NCI-H345 (cell line): Measurements from ENCODE around the gene ELF4.
A peak's percentile ranks its signal among the peaks of the same experiment; 100 is the strongest.

Source experiments
- DNase-seq: peaks from one replicate; lab custom pipeline; 2025; lab: John Stamatoyannopoulos, UW

ELF4 gene

DNA sequence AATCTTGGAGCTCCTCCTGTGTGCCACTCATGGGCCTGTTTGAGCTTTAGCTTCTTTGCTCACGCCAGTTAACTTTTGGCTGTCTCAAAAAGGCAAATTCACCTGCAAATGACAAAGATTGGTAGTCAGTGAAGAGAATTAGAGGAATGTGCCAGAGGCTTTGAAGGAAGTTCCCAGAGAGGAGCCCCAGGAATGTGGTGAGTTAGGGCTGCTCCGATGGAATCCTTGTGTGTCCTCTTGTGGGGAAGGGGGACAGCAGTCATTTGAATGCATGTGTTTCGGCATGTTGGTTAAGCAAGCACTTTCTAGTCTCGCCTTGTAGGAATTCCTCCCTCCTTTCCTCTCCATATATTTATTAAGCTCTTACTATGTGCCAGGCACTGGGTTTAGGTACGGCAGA, 62.9 kb downstream of the ELF4 start:
- no peak for DNase-seq

- no peak for DNase-seq
Observed at GRCh38 chrX:130039847-130040246, 70.5 kb downstream of the ELF4 start.

DNA sequence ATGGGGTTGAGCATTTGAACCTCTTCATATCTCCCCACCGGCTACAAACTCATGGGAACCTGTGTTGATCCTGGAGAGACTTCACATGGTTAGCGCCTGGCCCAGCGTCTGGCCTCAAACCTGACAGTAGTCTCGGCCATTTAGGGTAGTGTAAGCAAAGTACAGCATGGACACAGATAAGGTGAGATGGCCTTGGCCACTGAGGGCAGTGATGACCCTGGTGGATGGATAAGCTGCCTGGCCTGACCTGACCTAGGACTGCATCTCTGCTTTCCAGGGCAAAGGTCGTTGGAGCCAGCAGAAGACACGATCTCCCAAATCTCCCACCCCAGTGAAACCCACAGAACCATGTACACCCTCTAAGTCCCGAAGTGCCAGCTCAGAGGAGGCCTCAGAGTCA, 76.1 kb downstream of the ELF4 start:
- DNase-seq = no peak

- no peak for DNase-seq
Observed at GRCh38 chrX:130032552-130032951, 77.7 kb downstream of the ELF4 start.

DNA sequence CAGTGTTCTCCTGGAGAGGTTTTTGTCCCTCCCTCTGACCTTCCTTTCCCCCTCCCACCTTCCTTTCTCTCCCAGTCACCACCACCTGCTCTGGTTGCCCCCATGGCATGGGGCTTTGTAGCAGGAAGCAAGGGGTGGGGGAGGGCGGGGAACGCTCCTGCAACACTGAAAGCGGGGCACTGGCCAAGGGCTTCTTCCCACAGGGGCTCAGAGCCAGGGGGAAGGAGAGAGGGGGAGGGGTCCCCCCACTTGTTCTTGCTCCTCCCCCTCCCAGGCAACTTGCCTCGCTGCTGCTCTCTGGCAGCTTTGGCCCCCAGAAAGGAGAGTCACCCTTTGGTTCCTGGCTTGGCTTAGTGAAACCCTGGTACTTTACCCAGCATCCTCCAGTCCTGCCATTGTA, 79.5 kb downstream of the ELF4 start:
- no peak for DNase-seq

DNA sequence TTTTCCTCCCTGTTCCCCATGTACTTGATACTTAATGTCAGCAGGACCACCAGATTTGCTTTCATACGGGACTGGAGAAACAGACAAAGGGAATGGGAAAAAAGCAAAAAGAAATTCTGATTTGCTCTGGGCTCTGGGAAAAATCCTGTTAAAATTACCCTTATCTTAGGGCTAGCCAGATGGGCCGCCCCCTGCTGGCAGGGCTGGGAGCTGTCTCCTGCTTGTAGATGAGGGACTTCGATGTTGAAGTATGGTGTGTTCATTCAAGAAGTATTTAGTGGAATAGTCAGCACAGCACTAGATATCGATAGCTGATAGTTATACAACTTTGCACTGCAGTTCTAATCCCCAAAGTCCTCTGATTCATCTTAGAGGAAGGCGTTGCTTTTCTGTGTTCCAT, 82.1 kb downstream of the ELF4 start:
- no peak for DNase-seq

GRCh38 chrX:130027569-130027968, 82.7 kb downstream of the ELF4 start:
- DNase-seq = no peak

DNA sequence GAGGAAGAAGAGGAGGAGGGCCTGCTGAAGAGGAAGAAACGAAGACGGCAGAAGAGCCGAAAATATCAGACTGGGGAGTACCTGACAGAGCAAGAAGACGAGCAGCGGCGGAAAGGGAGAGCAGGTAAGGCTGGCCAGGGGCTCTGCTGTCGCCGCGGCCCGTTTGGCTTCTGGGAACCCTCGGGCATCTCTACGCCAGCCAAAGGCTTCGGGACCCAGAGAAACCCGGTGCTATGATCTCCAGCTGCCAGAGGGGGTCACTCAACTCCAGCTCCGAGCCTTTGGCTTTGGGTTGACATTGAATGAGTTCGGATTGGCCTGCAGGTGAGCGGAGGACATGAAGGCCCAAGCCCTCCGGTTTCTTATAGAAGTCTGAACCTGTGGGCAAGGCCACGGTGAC, 85.0 kb downstream of the ELF4 start:
- no peak for DNase-seq

GRCh38 chrX:130024127-130024526, 86.2 kb downstream of the ELF4 start:
- DNase-seq = peak; percentile 5

- no peak for DNase-seq
Observed at GRCh38 chrX:130020661-130021324, 89.5 kb downstream of the ELF4 start.

DNA sequence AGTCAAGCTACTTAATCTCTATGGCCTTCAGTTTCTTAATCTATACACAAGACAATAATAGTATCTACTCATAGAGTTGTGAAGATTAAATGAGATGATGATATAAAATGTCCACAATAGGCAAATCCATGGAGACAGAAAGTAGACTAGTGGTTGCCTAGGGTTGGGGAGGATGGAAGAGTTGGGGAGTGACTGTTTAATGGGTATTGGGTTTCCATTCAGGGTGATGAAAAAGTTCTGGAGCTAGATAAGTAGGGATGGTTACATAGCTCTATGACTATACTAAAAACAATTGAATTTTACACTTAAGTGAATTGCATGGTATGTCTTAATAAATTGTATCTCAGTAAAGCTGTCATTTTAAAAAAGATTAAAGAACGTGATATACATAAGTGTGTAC, 92.2 kb downstream of the ELF4 start:
- no peak for DNase-seq

GRCh38 chrX:130015181-130015580, 95.1 kb downstream of the ELF4 start:
- DNase-seq = no peak
